ENCODE data around the gene LCE7A.

LCE7A gene

DNA sequence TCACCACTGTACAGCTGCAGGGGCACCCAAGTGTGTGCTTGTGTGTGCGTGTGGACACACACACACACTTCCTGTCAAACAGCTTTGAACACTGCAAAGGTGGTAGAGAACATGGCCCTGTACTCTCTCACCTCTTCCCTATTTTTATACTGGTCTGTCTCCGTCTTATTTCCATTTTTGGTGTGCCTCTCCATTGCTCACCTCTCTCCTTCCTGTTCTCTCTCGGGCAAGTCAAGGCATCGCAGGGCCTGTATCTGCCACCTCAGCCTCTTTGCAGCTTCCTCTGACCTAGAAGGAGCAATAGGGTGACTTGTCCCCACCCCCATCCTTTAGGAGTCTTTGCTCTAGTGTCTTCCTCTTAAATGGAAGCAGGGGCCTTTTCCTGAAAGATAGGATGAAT is 20.5 kb downstream of the LCE7A start:
- Histone ChIP-seq H3K9ac (ENCODE audit: low read depth, low read length) (no peak overlapping the region), H3K4me3 (ENCODE audit: low read depth, low read length) (no peak overlapping the region), H3K27ac (ENCODE audit: low read depth, low read length) (no peak overlapping the region), H3K9me3 (ENCODE audit: control insufficient read depth, insufficient read depth, low read length) (peaks cover 49% of the 10 kb centered on the region), H3K4me1 (ENCODE audit: control insufficient read depth, insufficient read depth, low read length) (no peaks in the 10 kb centered on the region), H3K27me3 (ENCODE audit: control insufficient read depth, insufficient read depth, low read length) (no peaks in the 10 kb centered on the region), H3K36me3 (ENCODE audit: control insufficient read depth, insufficient read depth, low read length) (no peaks in the 10 kb centered on the region)

DNA sequence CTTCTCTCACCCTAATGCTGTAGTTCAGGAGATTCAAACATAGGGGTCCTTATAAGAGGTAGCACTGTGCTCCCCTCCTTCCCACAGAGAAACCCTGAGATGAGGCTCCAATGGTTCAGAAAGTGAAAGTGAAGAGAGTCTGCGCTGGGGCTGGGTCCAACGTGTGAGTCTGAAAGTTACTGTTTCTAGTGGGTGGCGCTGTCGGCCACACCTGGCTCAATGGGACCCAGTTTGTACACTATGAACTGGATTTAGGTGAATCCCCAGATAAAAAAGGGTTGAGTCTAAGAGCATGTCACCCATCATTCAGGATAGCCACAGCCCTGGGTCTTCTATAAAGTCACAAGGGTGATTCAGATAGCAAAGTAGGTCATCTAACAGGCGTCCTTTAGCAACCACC is 21.1 kb downstream of the LCE7A start:
- Histone ChIP-seq H3K27ac (ENCODE audit: low read depth, low read length) (no peak overlapping the region), H3K27me3 (ENCODE audit: control insufficient read depth, insufficient read depth, low read length) (no peaks in the 10 kb centered on the region), H3K36me3 (ENCODE audit: control insufficient read depth, insufficient read depth, low read length) (no peaks in the 10 kb centered on the region), H3K9ac (ENCODE audit: low read depth, low read length) (no peak overlapping the region), H3K9me3 (ENCODE audit: control insufficient read depth, insufficient read depth, low read length) (peaks cover 55% of the 10 kb centered on the region), H3K4me1 (ENCODE audit: control insufficient read depth, insufficient read depth, low read length) (no peaks in the 10 kb centered on the region), H3K4me3 (ENCODE audit: low read depth, low read length) (no peak overlapping the region)

DNA sequence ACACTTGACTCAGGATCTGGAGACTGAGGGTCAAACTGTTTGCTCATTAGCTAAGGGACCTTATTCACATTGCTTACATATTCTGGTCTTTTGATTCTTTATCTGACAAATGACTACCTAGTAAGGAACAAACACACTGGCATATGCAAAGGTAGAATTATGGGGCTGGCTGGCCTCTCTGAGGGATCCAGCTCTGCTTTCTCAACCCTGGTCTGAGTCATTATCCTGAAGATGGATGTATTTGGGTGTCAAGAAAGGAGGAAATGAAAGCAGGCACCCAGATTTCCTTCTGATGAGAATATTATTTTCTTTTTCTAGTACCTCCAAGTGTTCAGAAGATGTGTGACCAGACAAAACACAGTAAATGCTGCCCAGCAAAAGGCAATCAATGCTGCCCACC is 24.3 kb downstream of the LCE7A start:
- H3K27me3 ChIP-seq (ENCODE audit: control insufficient read depth, insufficient read depth, low read length), result no peaks in the 10 kb centered on the region
- no peak overlapping the region for H3K4me3 ChIP-seq (ENCODE audit: low read depth, low read length)
- H3K9ac ChIP-seq (ENCODE audit: low read depth, low read length), result no peak overlapping the region
- peaks cover 63% of the 10 kb centered on the region for H3K9me3 ChIP-seq (ENCODE audit: control insufficient read depth, insufficient read depth, low read length)
- no peaks in the 10 kb centered on the region for H3K4me1 ChIP-seq (ENCODE audit: control insufficient read depth, insufficient read depth, low read length)
- no peaks in the 10 kb centered on the region for H3K36me3 ChIP-seq (ENCODE audit: control insufficient read depth, insufficient read depth, low read length)
- H3K27ac ChIP-seq (ENCODE audit: low read depth, low read length), result no peak overlapping the region

DNA sequence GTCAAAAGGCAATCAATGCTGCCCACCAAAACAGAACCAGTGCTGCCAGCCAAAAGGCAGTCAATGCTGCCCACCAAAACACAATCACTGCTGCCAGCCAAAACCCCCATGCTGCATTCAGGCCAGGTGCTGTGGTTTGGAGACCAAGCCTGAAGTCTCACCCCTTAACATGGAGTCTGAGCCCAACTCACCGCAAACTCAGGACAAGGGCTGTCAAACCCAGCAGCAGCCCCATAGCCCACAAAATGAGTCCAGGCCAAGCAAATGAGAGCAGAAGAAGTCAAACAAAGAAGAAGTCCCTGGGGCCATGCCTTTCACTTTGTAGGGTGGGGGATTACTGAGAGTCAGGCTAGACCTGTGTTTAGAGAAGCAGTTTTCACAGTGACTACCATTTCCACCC is 24.7 kb downstream of the LCE7A start:
- no peak overlapping the region for H3K4me3 ChIP-seq (ENCODE audit: low read depth, low read length)
- no peak overlapping the region for H3K27ac ChIP-seq (ENCODE audit: low read depth, low read length)
- H3K36me3 ChIP-seq (ENCODE audit: control insufficient read depth, insufficient read depth, low read length), result no peaks in the 10 kb centered on the region
- no peaks in the 10 kb centered on the region for H3K4me1 ChIP-seq (ENCODE audit: control insufficient read depth, insufficient read depth, low read length)
- no peaks in the 10 kb centered on the region for H3K27me3 ChIP-seq (ENCODE audit: control insufficient read depth, insufficient read depth, low read length)
- peaks cover 65% of the 10 kb centered on the region for H3K9me3 ChIP-seq (ENCODE audit: control insufficient read depth, insufficient read depth, low read length)
- H3K9ac ChIP-seq (ENCODE audit: low read depth, low read length), result no peak overlapping the region

DNA sequence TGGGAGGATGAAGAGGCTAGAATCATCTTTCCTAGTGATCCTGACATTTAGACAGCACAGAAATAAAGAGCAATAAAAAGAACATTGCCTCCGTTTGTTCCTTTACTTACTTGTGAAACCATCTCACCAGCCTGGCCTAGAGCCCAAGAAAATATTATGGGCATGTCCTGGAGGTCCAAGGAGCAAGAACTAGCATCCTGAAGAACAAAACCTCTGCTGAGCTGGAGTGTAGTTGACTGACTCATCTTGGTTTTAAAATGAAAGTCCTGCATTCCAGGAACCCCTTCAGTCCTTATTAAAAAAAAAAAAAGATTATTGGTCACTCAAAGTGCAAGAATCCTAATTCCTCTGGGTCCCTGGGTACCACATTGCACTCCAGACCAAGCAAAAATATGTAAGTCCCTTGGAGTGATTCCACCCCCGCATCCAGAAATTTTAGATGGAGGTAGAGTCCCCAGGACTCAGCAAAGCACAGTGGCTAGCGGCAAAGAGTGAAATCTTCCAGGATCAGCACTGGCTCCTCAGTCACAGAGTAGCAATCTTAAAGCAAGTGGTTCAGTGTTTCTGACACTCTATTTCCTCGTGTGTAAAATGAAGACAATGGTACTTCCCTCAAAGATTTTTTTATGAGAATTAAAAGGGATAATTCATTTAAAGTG is 25.3 kb downstream of the LCE7A start:
- Histone ChIP-seq H3K4me3 (ENCODE audit: low read depth, low read length) (no peak overlapping the region), H3K36me3 (ENCODE audit: control insufficient read depth, insufficient read depth, low read length) (no peaks in the 10 kb centered on the region), H3K9me3 (ENCODE audit: control insufficient read depth, insufficient read depth, low read length) (peaks cover 65% of the 10 kb centered on the region), H3K4me1 (ENCODE audit: control insufficient read depth, insufficient read depth, low read length) (no peaks in the 10 kb centered on the region), H3K27ac (ENCODE audit: low read depth, low read length) (no peak overlapping the region), H3K27me3 (ENCODE audit: control insufficient read depth, insufficient read depth, low read length) (no peaks in the 10 kb centered on the region), H3K9ac (ENCODE audit: low read depth, low read length) (no peak overlapping the region)

DNA sequence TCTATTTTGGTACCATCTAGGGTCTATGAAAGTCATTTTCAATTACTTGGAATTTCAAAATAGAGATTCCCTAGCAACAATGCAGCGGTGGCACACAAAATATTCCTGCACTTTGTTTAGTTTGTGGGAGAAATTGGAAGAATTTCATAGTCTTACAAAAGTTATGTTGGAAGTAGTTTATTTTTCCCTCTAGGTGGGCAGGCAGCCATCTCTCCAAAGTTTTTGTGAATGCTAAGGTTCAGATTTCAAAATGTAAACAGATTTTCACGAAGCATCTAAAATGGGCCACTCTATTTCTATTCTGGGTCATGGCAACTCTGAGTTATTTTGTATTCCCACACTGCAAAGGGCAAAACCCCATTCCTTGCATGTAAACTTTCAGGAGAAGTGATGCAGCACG is 26.3 kb downstream of the LCE7A start:
- no peaks in the 10 kb centered on the region for H3K4me1 ChIP-seq (ENCODE audit: control insufficient read depth, insufficient read depth, low read length)
- H3K27ac ChIP-seq (ENCODE audit: low read depth, low read length), result no peak overlapping the region
- no peak overlapping the region for H3K4me3 ChIP-seq (ENCODE audit: low read depth, low read length)

DNA sequence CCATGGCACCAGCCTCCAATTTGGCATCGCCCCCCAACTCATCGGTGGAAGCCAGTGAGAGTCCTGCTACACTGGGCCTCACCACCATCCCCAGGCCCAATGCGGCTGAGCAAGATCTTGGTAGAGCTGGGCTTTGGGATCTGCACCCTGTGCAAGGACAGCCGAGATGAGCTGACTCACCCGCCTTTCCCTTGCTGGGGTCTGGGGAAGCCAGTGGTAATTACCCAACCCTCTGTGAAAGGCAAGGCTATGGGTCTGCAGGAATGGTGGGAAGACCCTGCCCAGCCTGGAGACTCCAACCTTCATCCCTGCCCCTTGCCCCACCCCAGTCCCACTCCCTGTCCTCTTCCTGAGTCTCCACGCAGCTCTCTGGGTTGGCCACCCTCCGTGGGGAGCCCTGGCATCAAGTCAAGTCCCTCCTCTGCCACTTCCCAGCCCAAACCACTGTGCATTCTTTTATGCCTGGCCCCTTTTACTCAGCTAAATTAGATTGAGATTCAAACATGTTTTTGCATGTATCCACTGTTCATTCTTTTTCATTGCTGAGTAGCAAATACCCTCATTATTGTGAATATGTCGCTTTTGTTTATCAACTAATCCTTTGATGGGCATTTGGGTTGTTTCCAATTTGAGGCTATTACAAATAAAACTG is 27.1 kb downstream of the LCE7A start:
- no peaks in the 10 kb centered on the region for H3K27me3 ChIP-seq (ENCODE audit: control insufficient read depth, insufficient read depth, low read length)
- H3K36me3 ChIP-seq (ENCODE audit: control insufficient read depth, insufficient read depth, low read length), result no peaks in the 10 kb centered on the region
- H3K4me1 ChIP-seq (ENCODE audit: control insufficient read depth, insufficient read depth, low read length), result no peaks in the 10 kb centered on the region
- H3K27ac ChIP-seq (ENCODE audit: low read depth, low read length), result no peak overlapping the region
- no peak overlapping the region for H3K4me3 ChIP-seq (ENCODE audit: low read depth, low read length)
- H3K9ac ChIP-seq (ENCODE audit: low read depth, low read length), result no peak overlapping the region
- H3K9me3 ChIP-seq (ENCODE audit: control insufficient read depth, insufficient read depth, low read length), result peaks cover 71% of the 10 kb centered on the region

More for the DNA sequence above, 26.3 kb downstream of the LCE7A start:
- Histone ChIP-seq H3K36me3 (ENCODE audit: control insufficient read depth, insufficient read depth, low read length) (no peaks in the 10 kb centered on the region), H3K27me3 (ENCODE audit: control insufficient read depth, insufficient read depth, low read length) (no peaks in the 10 kb centered on the region), H3K9me3 (ENCODE audit: control insufficient read depth, insufficient read depth, low read length) (peaks cover 65% of the 10 kb centered on the region), H3K9ac (ENCODE audit: low read depth, low read length) (no peak overlapping the region)

DNA sequence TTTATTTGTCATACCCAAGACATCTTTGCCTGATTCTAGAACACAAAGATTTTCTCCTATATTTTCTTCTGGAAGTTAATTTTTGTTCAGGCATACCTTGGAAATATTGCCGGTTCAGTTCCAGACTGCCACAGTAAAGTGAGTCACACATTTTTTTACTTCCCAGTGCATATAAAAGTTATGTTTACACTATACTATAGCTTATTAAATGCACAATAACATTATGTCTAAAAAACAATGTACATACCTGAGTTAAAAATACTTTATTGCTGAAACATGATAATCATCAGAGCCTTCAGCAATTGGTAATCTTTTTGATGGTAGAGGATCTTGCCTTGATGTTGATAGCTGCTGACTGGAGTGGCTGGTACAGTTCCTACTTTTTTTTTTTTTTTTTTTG is 28.3 kb downstream of the LCE7A start:
- H3K27me3 ChIP-seq (ENCODE audit: control insufficient read depth, insufficient read depth, low read length), result no peaks in the 10 kb centered on the region
- H3K36me3 ChIP-seq (ENCODE audit: control insufficient read depth, insufficient read depth, low read length), result no peaks in the 10 kb centered on the region
- H3K4me1 ChIP-seq (ENCODE audit: control insufficient read depth, insufficient read depth, low read length), result no peaks in the 10 kb centered on the region
- H3K9me3 ChIP-seq (ENCODE audit: control insufficient read depth, insufficient read depth, low read length), result peaks cover 72% of the 10 kb centered on the region
- H3K9ac ChIP-seq (ENCODE audit: low read depth, low read length), result no peak overlapping the region
- no peak overlapping the region for H3K27ac ChIP-seq (ENCODE audit: low read depth, low read length)
- H3K4me3 ChIP-seq (ENCODE audit: low read depth, low read length), result no peak overlapping the region

DNA sequence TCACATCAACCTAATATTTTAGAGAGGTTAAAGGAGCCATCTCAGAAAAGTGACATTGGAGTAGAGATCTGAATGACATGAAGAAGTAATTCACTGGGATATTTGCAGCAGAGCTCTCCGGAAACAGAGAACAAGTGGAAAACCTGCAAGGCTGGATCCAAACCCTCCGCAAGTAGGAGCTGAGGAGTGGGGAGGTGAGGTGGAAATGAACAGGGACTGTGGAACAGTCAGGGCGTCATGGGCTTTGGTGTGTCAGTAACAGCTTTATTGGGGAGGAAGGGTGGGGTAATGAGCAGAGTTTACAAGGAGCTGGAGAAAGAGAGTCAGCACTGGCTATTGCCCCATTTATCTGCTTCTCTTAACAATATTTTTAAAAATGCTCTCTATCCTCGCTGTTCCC is 39.2 kb downstream of the LCE7A start:
- H3K9me3 ChIP-seq (ENCODE audit: control insufficient read depth, insufficient read depth, low read length), result peaks cover 91% of the 10 kb centered on the region
- no peaks in the 10 kb centered on the region for H3K27me3 ChIP-seq (ENCODE audit: control insufficient read depth, insufficient read depth, low read length)
- no peak overlapping the region for H3K9ac ChIP-seq (ENCODE audit: low read depth, low read length)
- no peaks in the 10 kb centered on the region for H3K4me1 ChIP-seq (ENCODE audit: control insufficient read depth, insufficient read depth, low read length)
- H3K27ac ChIP-seq (ENCODE audit: low read depth, low read length), result no peak overlapping the region
- no peaks in the 10 kb centered on the region for H3K36me3 ChIP-seq (ENCODE audit: control insufficient read depth, insufficient read depth, low read length)
- no peak overlapping the region for H3K4me3 ChIP-seq (ENCODE audit: low read depth, low read length)

DNA sequence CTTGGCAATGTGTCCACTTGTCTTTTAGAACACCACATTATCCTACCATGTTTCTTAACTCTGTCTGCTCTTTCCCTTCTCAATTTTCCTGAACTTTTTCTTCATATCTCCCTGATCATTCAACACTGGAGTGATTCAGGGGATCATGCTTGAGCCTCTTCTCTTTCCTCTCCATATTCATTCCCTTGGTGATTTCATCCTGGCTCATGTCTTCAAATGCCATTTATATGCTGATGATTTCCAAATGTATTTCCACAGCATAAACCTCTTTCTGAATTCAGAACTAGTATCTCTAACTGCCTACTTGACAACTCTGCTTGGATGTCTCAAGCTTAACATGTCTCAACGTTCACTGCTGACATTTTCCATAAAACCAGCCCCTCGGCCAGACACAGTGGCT is 40.1 kb downstream of the LCE7A start:
- H3K9ac ChIP-seq (ENCODE audit: low read depth, low read length), result no peak overlapping the region
- H3K9me3 ChIP-seq (ENCODE audit: control insufficient read depth, insufficient read depth, low read length), result peaks cover 92% of the 10 kb centered on the region
- no peaks in the 10 kb centered on the region for H3K27me3 ChIP-seq (ENCODE audit: control insufficient read depth, insufficient read depth, low read length)
- H3K27ac ChIP-seq (ENCODE audit: low read depth, low read length), result no peak overlapping the region
- no peak overlapping the region for H3K4me3 ChIP-seq (ENCODE audit: low read depth, low read length)
- no peaks in the 10 kb centered on the region for H3K36me3 ChIP-seq (ENCODE audit: control insufficient read depth, insufficient read depth, low read length)
- no peaks in the 10 kb centered on the region for H3K4me1 ChIP-seq (ENCODE audit: control insufficient read depth, insufficient read depth, low read length)

DNA sequence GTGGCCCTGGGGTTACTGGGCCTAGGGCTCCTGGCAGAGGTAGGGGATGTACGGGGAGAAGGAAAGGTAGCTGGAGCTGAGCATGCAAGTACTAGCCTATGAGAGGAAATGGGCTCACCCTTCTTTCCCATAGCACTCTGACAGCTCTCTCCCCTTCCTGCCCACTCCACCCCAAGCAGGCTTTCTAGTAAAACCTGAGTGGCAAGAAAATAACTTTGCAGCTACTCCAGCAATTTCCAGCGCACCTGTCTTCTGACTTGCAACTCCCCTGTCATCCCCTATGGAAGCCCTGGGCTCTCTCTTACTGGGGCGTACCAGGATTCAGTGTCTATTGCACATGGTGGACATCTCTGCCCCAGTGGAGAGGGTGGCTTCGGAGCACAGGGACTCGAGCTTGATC is 41.8 kb downstream of the LCE7A start:
- no peak overlapping the region for H3K9ac ChIP-seq (ENCODE audit: low read depth, low read length)
- no peaks in the 10 kb centered on the region for H3K4me1 ChIP-seq (ENCODE audit: control insufficient read depth, insufficient read depth, low read length)
- no peak overlapping the region for H3K27ac ChIP-seq (ENCODE audit: low read depth, low read length)
- no peak overlapping the region; the same call in 1 of the 2 replicates for H3K4me3 ChIP-seq (ENCODE audit: low read depth, low read length)
- no peaks in the 10 kb centered on the region for H3K36me3 ChIP-seq (ENCODE audit: control insufficient read depth, insufficient read depth, low read length)
- H3K27me3 ChIP-seq (ENCODE audit: control insufficient read depth, insufficient read depth, low read length), result no peaks in the 10 kb centered on the region
- peaks cover 90% of the 10 kb centered on the region for H3K9me3 ChIP-seq (ENCODE audit: control insufficient read depth, insufficient read depth, low read length)
